ENCODE results near the gene PRMT2.
"Not testable (repeated sequence)": the region's sequence is repeated elsewhere in the genome, so short reads cannot be mapped to it uniquely, and the experiment has no call there.

Gene PRMT2

GRCh38 chr21:46618738-46619379 is 16.6 kb upstream of the PRMT2 start:
- DNase-seq = no peak

GRCh38 chr21:46619846-46620245 is 15.6 kb upstream of the PRMT2 start:
- DNase-seq = no peak

GRCh38 chr21:46620846-46621245 is 14.6 kb upstream of the PRMT2 start:
- no peak for DNase-seq

GRCh38 chr21:46621457-46622182 is 13.9 kb upstream of the PRMT2 start:
- no peak for DNase-seq

- no peak for DNase-seq
Observed at GRCh38 chr21:46622226-46622625, 13.2 kb upstream of the PRMT2 start.

GRCh38 chr21:46624050-46624449 is 11.4 kb upstream of the PRMT2 start:
- no peak for DNase-seq

GRCh38 chr21:46625759-46626158 is 9.7 kb upstream of the PRMT2 start:
- DNase-seq = no peak

GRCh38 chr21:46626536-46626935 is 8.9 kb upstream of the PRMT2 start:
- no peak for DNase-seq

- DNase-seq = no peak
Observed at GRCh38 chr21:46626975-46627501, 8.4 kb upstream of the PRMT2 start.

GRCh38 chr21:46627726-46628125 is 7.7 kb upstream of the PRMT2 start:
- no peak for DNase-seq

GRCh38 chr21:46628868-46629267 is 6.6 kb upstream of the PRMT2 start:
- no peak for DNase-seq

- DNase-seq = not testable (repeated sequence)
Observed at GRCh38 chr21:46630915-46631314, 4.6 kb upstream of the PRMT2 start.

GRCh38 chr21:46633566-46633965 is 1.9 kb upstream of the PRMT2 start:
- no peak for DNase-seq

GRCh38 chr21:46634427-46634826 is 1.0 kb upstream of the PRMT2 start:
- DNase-seq = no peak

- no peak for DNase-seq
Observed at GRCh38 chr21:46634966-46635323, 529 bp upstream of the PRMT2 start.

GRCh38 chr21:46636181-46636512 is 673 bp downstream of the PRMT2 start:
- no peak for DNase-seq

- DNase-seq = no peak
Observed at GRCh38 chr21:46636550-46637285, 1.2 kb downstream of the PRMT2 start.

GRCh38 chr21:46637952-46638746 is 2.7 kb downstream of the PRMT2 start:
- no peak for DNase-seq

- no peak for DNase-seq
Observed at GRCh38 chr21:46639489-46640386, 4.3 kb downstream of the PRMT2 start.

GRCh38 chr21:46641656-46642055 is 6.2 kb downstream of the PRMT2 start:
- DNase-seq = no peak

- DNase-seq = no peak
Observed at GRCh38 chr21:46643379-46644177, 8.1 kb downstream of the PRMT2 start.
